A549 (cell line): Measurements from ENCODE around the gene KCNG3.

ENCODE experiments used
- BCL3 ChIP-seq: fragments of >200 bp; sonication (Bioruptor Twin); formaldehyde crosslinking; IDR thresholded peaks from 3 replicates; pipeline ENCODE4 v1.6.1; 2016
- CHD2 ChIP-seq: fragments of 150-350 bp; IDR thresholded peaks from 2 replicates; pipeline ENCODE4 v1.6.1; 2014; ENCODE audit warnings: low read length; ENCODE audit not compliant: partially characterized antibody
- CTCF ChIP-seq: fragments of >200 bp; sonication (Bioruptor Twin); formaldehyde crosslinking; IDR thresholded peaks from 3 replicates; pipeline ENCODE4 v1.5.1; 2016
- POLR2A ChIP-seq: IDR thresholded peaks from 2 replicates; pipeline ENCODE4 v1.6.1; 2012; ENCODE audit warnings: mild to moderate bottlenecking, low read length
- SMC3 ChIP-seq: fragments of >200 bp; sonication (Bioruptor Twin); formaldehyde crosslinking; IDR thresholded peaks from 3 replicates; pipeline ENCODE4 v1.6.1; 2018; ENCODE audit warnings: inconsistent platforms

GRCh38 chr2:42424033-42424432 lies 69.7 kb downstream of the KCNG3 start:
- TF ChIP-seq BCL3: no peak
- no peak for TF ChIP-seq CTCF
- TF ChIP-seq SMC3: no peak
- no peak for TF ChIP-seq CHD2
- TF ChIP-seq POLR2A: no peak
